T-helper 2 cell treated with Interferon-gamma antibody and Interleukin-4, amounts not matched to agents 100 ng/mL and 5 ng/mL, for 36 hours (primary cell): Measurements from ENCODE around the gene KLF4. TPM values are rescaled to one million over a fixed set of nuclear protein-coding genes. Genes with fewer than 3 reads are reported as not detected.

Source experiments
- intact Hi-C: fragments of 100-400 bp; cut with micrococcal nuclease; formaldehyde crosslinking; loops from one replicate; pipeline ENCODE4 v1.15.1; 2023
- total RNA-seq: library from RNA; stranded (reverse); gene quantifications from 2 replicates; pipeline ENCODE4 v1.2.3, GENCODE V29; 2022

Gene KLF4
- total RNA-seq, 1 donor from 2014 or later = 0.18 TPM

DNA sequence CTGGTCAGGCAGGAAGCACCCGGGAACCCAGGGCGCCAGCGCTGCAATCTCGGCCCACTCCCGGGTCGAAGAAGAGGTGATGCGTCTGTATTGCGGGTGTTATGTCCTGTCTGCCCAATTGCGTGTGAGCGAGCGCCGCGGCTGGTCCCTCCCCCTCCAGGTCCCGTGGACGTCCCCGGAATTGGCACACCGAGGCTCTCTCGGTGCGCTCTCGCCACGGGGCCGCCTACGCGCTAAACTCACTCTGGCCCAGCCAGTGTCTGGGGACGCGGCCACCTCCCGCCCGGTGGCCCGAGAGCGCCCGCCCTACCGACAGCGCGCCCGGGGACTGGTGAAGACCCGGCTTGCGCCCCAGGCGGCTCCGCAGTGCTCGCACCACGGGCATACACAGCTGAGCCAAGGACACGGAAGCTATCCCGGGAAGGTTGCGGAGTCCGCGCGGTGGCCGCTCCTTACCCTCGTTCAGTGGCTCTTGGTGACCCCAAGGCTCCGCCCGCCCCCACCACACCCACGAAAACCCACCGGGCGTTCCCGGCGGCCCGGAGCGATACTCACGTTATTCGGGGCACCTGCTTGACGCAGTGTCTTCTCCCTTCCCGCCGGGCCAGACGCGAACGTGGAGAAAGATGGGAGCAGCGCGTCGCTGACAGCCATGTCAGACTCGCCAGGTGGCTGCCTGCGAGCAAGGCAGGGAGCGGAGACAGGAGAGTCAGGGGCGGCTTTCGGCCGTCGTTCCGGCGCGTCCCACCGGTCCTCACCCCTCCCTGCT, 1.0 kb downstream of the KLF4 start:
- intact Hi-C loops = loop anchor here (1.0 to 10.0 kb wide), 2 partner anchors 205 to 1276 kb away; partner anchors contain the start of gene RAD23B

DNA sequence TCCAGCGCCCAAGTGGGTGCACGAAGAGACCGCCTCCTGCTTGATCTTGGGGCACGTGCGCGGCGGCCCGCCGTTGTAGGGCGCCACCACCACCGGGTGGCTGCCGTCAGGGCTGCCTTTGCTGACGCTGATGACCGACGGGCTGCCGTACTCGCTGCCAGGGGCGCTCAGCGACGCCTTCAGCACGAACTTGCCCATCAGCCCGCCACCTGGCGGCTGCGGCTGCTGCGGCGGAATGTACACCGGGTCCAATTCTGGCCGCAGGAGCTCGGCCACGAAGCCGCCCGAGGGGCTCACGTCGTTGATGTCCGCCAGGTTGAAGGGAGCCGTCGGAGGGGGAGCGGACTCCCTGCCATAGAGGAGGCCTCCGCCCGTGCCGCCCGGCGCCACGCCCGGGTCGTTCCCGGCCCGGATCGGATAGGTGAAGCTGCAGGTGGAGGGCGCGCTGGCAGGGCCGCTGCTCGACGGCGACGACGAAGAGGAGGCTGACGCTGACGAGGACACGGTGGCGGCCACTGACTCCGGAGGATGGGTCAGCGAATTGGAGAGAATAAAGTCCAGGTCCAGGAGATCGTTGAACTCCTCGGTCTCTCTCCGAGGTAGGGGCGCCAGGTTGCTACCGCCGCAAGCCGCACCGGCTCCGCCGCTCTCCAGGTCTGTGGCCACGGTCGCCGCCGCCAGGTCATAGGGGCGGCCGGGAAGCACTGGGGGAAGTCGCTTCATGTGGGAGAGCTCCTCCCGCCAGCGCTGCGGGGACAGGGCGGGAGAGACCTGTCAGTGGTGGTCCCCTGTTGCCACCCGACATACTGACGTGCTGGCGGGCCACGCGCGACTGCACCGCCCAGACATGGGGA, 1.8 kb downstream of the KLF4 start:
- intact Hi-C loops = loop anchor here (10.0 kb wide), 1 partner anchor 1277 kb away; no protein-coding TSS in a partner anchor

- intact Hi-C loops = loop anchor here (10.0 kb wide), 1 partner anchor 1278 kb away; no protein-coding TSS in a partner anchor
Observed at GRCh38 chr9:107486674-107487520, 2.7 kb downstream of the KLF4 start.

DNA sequence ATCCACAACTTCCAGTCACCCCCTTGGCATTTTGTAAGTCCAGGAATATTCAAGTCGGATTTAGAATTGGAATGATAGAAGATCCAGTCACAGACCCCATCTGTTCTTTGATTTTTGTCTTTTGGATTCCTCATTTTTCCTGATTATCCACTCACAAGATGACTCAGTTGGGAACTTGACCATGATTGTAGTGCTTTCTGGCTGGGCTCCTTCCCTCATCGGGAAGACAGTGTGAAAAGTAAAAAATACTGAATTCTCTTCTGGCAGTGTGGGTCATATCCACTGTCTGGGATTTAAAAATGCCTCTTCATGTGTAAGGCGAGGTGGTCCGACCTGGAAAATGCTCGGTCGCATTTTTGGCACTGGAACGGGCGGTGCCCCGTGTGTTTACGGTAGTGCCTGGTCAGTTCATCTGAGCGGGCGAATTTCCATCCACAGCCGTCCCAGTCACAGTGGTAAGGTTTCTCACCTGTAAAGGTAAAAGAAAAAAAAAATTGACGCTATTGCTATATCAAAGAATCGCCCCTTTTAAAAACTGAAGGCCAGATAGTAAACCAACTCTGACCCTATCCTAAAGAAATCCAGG, 4.0 kb downstream of the KLF4 start:
- intact Hi-C loops = loop anchor here (10.0 kb wide), 1 partner anchor 1279 kb away; no protein-coding TSS in a partner anchor

- intact Hi-C loops = loop anchor here (10.0 kb wide), 1 partner anchor 1281 kb away; no protein-coding TSS in a partner anchor
Observed at GRCh38 chr9:107484117-107484723, 5.3 kb downstream of the KLF4 start.

DNA sequence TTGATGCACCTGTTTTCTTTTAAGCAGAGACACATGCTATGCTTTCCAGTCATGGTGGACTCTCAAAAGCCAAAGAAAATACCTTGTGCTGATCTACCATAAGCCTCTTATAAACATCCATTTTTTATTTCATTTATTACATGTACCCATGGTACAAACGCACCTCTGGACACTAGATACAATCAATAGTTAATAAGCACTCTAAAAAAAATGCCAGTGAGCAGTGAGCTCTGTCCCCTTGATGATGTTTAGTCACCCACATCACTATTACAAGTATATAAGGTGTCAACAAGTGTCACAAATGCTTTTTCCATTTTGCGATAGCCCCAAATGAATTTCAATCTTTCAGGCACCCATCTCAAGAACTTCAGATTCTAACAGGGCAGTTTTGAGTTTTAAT, 5.9 kb downstream of the KLF4 start:
- intact Hi-C loops = loop anchor here (10.0 kb wide), 1 partner anchor 1281 kb away; no protein-coding TSS in a partner anchor

GRCh38 chr9:107481035-107481434, 8.5 kb downstream of the KLF4 start:
- intact Hi-C loops = loop anchor here (10.0 kb wide), 1 partner anchor 1284 kb away; no protein-coding TSS in a partner anchor

DNA sequence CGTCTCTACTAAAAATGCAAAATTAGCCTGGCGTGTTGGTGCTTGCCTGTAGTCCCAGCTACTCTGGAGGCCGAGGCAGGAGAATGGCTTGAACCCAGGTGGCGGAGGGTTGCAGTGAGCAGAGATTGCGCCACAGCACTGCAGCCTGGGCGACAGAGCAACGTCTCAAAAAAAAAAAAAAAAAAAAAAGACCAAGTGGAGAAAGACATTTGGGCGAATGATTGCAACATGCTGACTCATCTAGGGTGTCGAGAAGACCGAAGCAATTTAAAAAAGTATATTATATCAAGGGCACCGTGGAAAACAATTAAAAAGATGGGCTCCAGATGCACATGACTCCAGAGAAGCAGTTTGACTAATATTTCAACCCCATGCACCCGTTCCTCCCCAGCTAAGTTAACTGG, 9.2 kb downstream of the KLF4 start:
- intact Hi-C loops = loop anchor here (10.0 kb wide), 1 partner anchor 1284 kb away; no protein-coding TSS in a partner anchor

- intact Hi-C loops = no loop called here
Observed at GRCh38 chr9:107478805-107479204, 10.8 kb downstream of the KLF4 start.

- intact Hi-C loops = no loop called here
Observed at GRCh38 chr9:107474124-107474523, 15.4 kb downstream of the KLF4 start.

- intact Hi-C loops = no loop called here
Observed at GRCh38 chr9:107472581-107473340, 16.8 kb downstream of the KLF4 start.

- intact Hi-C loops = no loop called here
Observed at GRCh38 chr9:107471552-107471951, 18.0 kb downstream of the KLF4 start.

- intact Hi-C loops = no loop called here
Observed at GRCh38 chr9:107467416-107467815, 22.2 kb downstream of the KLF4 start.

DNA sequence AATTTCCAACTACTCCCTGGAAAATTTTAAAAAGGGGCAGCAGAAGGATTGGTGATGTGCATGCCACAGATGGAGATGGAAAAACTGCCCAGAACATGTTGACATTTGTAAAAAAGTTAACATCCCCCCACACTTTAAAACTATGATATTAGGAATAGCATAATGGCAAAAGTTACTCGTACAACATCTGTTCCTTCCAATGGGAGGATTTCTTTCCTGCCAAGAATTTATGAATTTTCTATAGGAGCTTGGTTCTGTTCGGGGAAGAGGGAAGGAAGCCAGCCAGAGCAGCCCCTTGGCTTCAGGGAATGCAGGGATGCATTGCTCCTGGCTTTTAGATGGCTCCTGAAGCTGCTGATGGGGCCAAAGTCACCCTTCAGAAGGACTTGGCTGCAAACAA, 22.7 kb downstream of the KLF4 start:
- intact Hi-C loops = no loop called here

DNA sequence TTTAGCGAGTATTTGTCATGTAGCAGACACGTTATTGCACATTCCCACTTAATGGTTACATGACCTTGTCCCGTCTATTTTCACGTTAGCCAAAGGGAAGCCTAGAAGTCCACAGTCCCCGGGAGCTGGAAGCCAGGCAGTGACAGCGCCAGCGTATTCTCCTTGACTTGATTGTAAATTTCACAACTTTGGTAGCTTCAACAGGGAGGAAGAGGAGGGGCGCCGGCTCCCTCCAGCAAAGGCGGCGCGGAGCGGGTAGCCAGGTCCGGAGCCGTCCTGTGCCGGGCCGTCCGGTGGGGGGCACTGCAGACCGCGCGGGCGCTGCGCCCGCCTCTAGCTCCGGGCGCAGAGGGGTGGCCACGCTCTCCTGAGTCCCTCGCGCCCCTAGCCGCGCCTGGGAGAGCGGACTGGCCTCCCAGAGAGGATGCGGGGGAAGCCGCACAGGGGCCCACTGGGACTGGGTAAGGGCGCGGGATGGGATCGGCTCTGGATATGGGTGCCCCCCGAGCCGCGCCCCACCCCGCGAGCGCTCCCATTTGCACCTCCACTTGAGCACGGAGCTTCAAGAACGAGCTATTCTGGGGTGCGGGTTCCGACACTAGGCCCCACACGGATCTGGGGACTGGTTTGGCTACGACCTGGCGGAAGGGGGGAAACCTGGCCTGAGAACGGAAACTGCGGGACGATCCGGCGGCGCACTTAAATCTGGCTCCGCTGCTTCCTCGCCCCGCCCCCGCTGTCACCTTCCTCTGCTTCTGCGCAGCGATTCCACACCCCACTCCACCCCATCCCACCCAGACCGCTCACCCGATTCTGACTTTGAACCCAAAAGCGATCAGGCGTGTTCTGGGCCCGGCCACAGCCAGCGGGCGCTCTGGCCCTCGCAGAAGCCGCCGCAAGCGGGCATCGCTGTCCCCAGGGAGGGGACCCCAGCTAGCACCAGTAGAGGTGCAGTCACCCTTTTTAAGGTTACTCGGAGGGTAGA, 23.8 kb downstream of the KLF4 start:
- intact Hi-C loops = loop anchor here (2.0 kb wide), 1 partner anchor 1099 kb away; no protein-coding TSS in a partner anchor

- intact Hi-C loops = loop anchor here (2.0 kb wide), 1 partner anchor 1100 kb away; no protein-coding TSS in a partner anchor
Observed at GRCh38 chr9:107464516-107464915, 25.1 kb downstream of the KLF4 start.

DNA sequence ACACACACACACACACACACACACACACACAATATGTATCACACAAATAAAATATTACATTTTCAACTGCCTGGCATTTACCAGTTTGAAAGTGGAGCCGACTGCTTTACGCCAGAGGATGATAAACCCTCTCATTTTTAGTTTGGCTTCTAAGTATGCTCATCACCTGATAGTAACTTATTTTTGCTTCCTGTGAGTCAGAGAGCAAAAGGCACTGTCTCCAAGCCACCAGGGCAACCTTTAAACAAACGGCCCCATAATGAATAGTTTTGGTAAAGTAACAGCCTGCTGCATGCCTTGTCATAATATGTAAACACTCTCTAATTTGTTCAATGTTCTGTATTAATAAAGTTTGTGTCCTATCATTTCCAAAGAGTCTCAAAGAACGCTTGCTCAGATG, 26.9 kb downstream of the KLF4 start:
- intact Hi-C loops = no loop called here
